Stimulated activated naive CD8-positive, alpha-beta T cell treated with anti-CD3 and anti-CD28 coated beads, Interleukin-15, Interleukin-2, amounts not matched to agents 100 ng/mL and 50 ng/mL, for 24 hours (primary cell): ENCODE results near the gene ENOX1.
A peak's percentile ranks its signal among the peaks of the same experiment; 100 is the strongest.
"Not testable (repeated sequence)": the region's sequence is repeated elsewhere in the genome, so short reads cannot be mapped to it uniquely, and the experiment has no call there.

Source experiments
- H3K27ac Mint-ChIP-seq: one replicate; pipeline ENCODE4 v1.8.0; 2021; ENCODE audit warnings: mild to moderate bottlenecking, mixed read lengths
- H3K27me3 Mint-ChIP-seq: one replicate; pipeline ENCODE4 v1.8.0; 2021; ENCODE audit warnings: mixed read lengths
- H3K36me3 Mint-ChIP-seq: one replicate; pipeline ENCODE4 v1.8.0; 2021; ENCODE audit warnings: low read depth, mixed read lengths
- H3K4me1 Mint-ChIP-seq: one replicate; pipeline ENCODE4 v1.8.0; 2021; ENCODE audit warnings: low read depth, mixed read lengths
- H3K4me3 Mint-ChIP-seq: one replicate; pipeline ENCODE4 v1.8.0; 2021; ENCODE audit warnings: mild to moderate bottlenecking, mixed read lengths
- H3K9me3 Mint-ChIP-seq: one replicate; pipeline ENCODE4 v1.8.0; 2021; ENCODE audit warnings: mixed read lengths

Gene ENOX1

GRCh38 chr13:43786766-43787517 lies at the start of gene ENOX1:
ENOX1 (minus strand) TSS chr13:43786972.
- Mint-ChIP-seq H3K4me1 (peaks cover 13% of the 10 kb centered on the region), H3K27me3 (peaks cover 64% of the 10 kb centered on the region), H3K9me3 (no peaks in the 10 kb centered on the region), H3K4me3 (peak within 1 kb of the TSS; percentile 81), H3K36me3 (no peaks in the 10 kb centered on the region), H3K27ac (no peak within 1 kb of the TSS)

- no peaks in the 10 kb centered on the region for H3K4me1 Mint-ChIP-seq
Observed at GRCh38 chr13:43835701-43836100, 48.9 kb upstream of the ENOX1 start.

GRCh38 chr13:43831088-43831487 lies 44.3 kb upstream of the ENOX1 start:
- Mint-ChIP-seq H3K4me3 (no peak overlapping the region), H3K36me3 (no peaks in the 10 kb centered on the region)

More at GRCh38 chr13:43835701-43836100, 48.9 kb upstream of the ENOX1 start:
- Mint-ChIP-seq H3K4me3 (no peak overlapping the region), H3K27me3 (no peaks in the 10 kb centered on the region), H3K9me3 (no peaks in the 10 kb centered on the region), H3K36me3 (no peaks in the 10 kb centered on the region), H3K27ac (no peak overlapping the region)

GRCh38 chr13:43830497-43830881 lies 43.7 kb upstream of the ENOX1 start:
- Mint-ChIP-seq H3K4me1 (no peaks in the 10 kb centered on the region), H3K27me3 (peaks cover 7% of the 10 kb centered on the region), H3K36me3 (no peaks in the 10 kb centered on the region), H3K4me3 (no peak overlapping the region), H3K9me3 (no peaks in the 10 kb centered on the region), H3K27ac (no peak overlapping the region)

More at GRCh38 chr13:43831088-43831487, 44.3 kb upstream of the ENOX1 start:
- Mint-ChIP-seq H3K4me1 (no peaks in the 10 kb centered on the region), H3K9me3 (no peaks in the 10 kb centered on the region), H3K27me3 (peaks cover 7% of the 10 kb centered on the region), H3K27ac (no peak overlapping the region)

GRCh38 chr13:43824656-43825055 lies 37.9 kb upstream of the ENOX1 start:
- H3K4me3 Mint-ChIP-seq, H3K4me1 Mint-ChIP-seq, H3K27me3 Mint-ChIP-seq, H3K9me3 Mint-ChIP-seq, H3K36me3 Mint-ChIP-seq, H3K27ac Mint-ChIP-seq: not testable (repeated sequence)

- Mint-ChIP-seq H3K27me3 (peaks cover 8% of the 10 kb centered on the region), H3K4me1 (no peaks in the 10 kb centered on the region), H3K4me3 (no peak overlapping the region), H3K27ac (no peak overlapping the region), H3K9me3 (no peaks in the 10 kb centered on the region), H3K36me3 (no peaks in the 10 kb centered on the region)
Observed at GRCh38 chr13:43822969-43823368, 36.2 kb upstream of the ENOX1 start.

- Mint-ChIP-seq H3K36me3 (no peaks in the 10 kb centered on the region), H3K27ac (no peak overlapping the region), H3K4me1 (no peaks in the 10 kb centered on the region), H3K4me3 (no peak overlapping the region), H3K9me3 (no peaks in the 10 kb centered on the region), H3K27me3 (peaks cover 19% of the 10 kb centered on the region)
Observed at GRCh38 chr13:43816401-43816889, 29.7 kb upstream of the ENOX1 start.

GRCh38 chr13:43815204-43815603 lies 28.4 kb upstream of the ENOX1 start:
- no peaks in the 10 kb centered on the region for H3K4me1 Mint-ChIP-seq
- no peaks in the 10 kb centered on the region for H3K9me3 Mint-ChIP-seq
- H3K4me3 Mint-ChIP-seq = no peak overlapping the region
- H3K36me3 Mint-ChIP-seq = no peaks in the 10 kb centered on the region
- H3K27me3 Mint-ChIP-seq = peaks cover 20% of the 10 kb centered on the region
- H3K27ac Mint-ChIP-seq = no peak overlapping the region

GRCh38 chr13:43808676-43809075 lies 21.9 kb upstream of the ENOX1 start:
- no peak overlapping the region for H3K27ac Mint-ChIP-seq
- no peaks in the 10 kb centered on the region for H3K36me3 Mint-ChIP-seq
- no peaks in the 10 kb centered on the region for H3K9me3 Mint-ChIP-seq
- no peak overlapping the region for H3K4me3 Mint-ChIP-seq
- H3K27me3 Mint-ChIP-seq = peaks cover 20% of the 10 kb centered on the region
- peaks cover 4% of the 10 kb centered on the region for H3K4me1 Mint-ChIP-seq

GRCh38 chr13:43805681-43806128 lies 18.9 kb upstream of the ENOX1 start:
- no peaks in the 10 kb centered on the region for H3K9me3 Mint-ChIP-seq
- no peaks in the 10 kb centered on the region for H3K36me3 Mint-ChIP-seq
- peaks cover 16% of the 10 kb centered on the region for H3K27me3 Mint-ChIP-seq
- no peak overlapping the region for H3K4me3 Mint-ChIP-seq
- H3K4me1 Mint-ChIP-seq = peaks cover 4% of the 10 kb centered on the region
- H3K27ac Mint-ChIP-seq = no peak overlapping the region

GRCh38 chr13:43805071-43805468 lies 18.3 kb upstream of the ENOX1 start:
- Mint-ChIP-seq H3K27ac (no peak overlapping the region), H3K27me3 (peaks cover 14% of the 10 kb centered on the region), H3K4me1 (peaks cover 4% of the 10 kb centered on the region), H3K4me3 (no peak overlapping the region), H3K9me3 (no peaks in the 10 kb centered on the region), H3K36me3 (no peaks in the 10 kb centered on the region)

GRCh38 chr13:43804461-43805070 lies 17.8 kb upstream of the ENOX1 start:
- Mint-ChIP-seq H3K4me1 (peaks cover 4% of the 10 kb centered on the region), H3K4me3 (no peak overlapping the region), H3K27ac (no peak overlapping the region), H3K27me3 (peaks cover 16% of the 10 kb centered on the region), H3K9me3 (no peaks in the 10 kb centered on the region), H3K36me3 (no peaks in the 10 kb centered on the region)

- Mint-ChIP-seq H3K36me3 (no peaks in the 10 kb centered on the region), H3K27me3 (peaks cover 25% of the 10 kb centered on the region), H3K4me3 (no peak overlapping the region), H3K27ac (no peak overlapping the region), H3K9me3 (no peaks in the 10 kb centered on the region), H3K4me1 (peaks cover 5% of the 10 kb centered on the region)
Observed at GRCh38 chr13:43802511-43802910, 15.7 kb upstream of the ENOX1 start.

GRCh38 chr13:43800828-43801227 lies 14.1 kb upstream of the ENOX1 start:
- no peak overlapping the region for H3K4me3 Mint-ChIP-seq
- peaks cover 18% of the 10 kb centered on the region for H3K4me1 Mint-ChIP-seq
- H3K27me3 Mint-ChIP-seq = peaks cover 38% of the 10 kb centered on the region
- H3K9me3 Mint-ChIP-seq = no peaks in the 10 kb centered on the region
- H3K27ac Mint-ChIP-seq = no peak overlapping the region
- H3K36me3 Mint-ChIP-seq = no peaks in the 10 kb centered on the region

GRCh38 chr13:43799191-43799590 lies 12.4 kb upstream of the ENOX1 start:
- Mint-ChIP-seq H3K27me3 (peaks cover 45% of the 10 kb centered on the region), H3K27ac (no peak overlapping the region), H3K9me3 (no peaks in the 10 kb centered on the region), H3K36me3 (no peaks in the 10 kb centered on the region), H3K4me1 (peaks cover 14% of the 10 kb centered on the region), H3K4me3 (no peak overlapping the region)
